ENCODE measurements around the gene TPX2. TPM values are rescaled to one million over a fixed set of nuclear protein-coding genes. Genes with fewer than 3 reads are reported as not detected.

TPX2 gene
- total and polyA plus RNA-seq, 7 experiments from 2014 or later: 0.09 to 84.3 (median 0.30) TPM; not detected in 1

GRCh38 chr20:31819083-31819784, 80.1 kb downstream of the TPX2 start, which contains the start of gene MYLK2:
MYLK2 (plus strand) TSS chr20:31819356; CDS start chr20:31819581, 225 bp downstream.
- no peak within 1 kb of the TSS for H3K4me3 Mint-ChIP-seq
- peaks cover 0 to 9% (median 0%) of the 10 kb centered on the region in 7 donors for H3K4me1 Mint-ChIP-seq
- H3K36me3 ChIP-seq (ENCODE audit: control insufficient read depth in 2 of 3, insufficient read depth in 3 of 3, low read length in 3 of 3): no peaks in the 10 kb centered on the region
- no peak within 1 kb of the TSS for H3K27ac Mint-ChIP-seq
- no peaks in the 10 kb centered on the region for H3K27me3 ChIP-seq (ENCODE audit: control insufficient read depth in 2 of 2, insufficient read depth in 2 of 2, low read length in 2 of 2)
- no peak within 1 kb of the TSS for H3K27ac ChIP-seq (ENCODE audit: low read depth, low read length)
- peaks cover 0 to 4% of the 10 kb centered on the region in 2 donors for H3K4me1 ChIP-seq (ENCODE audit: control insufficient read depth in 2 of 2, insufficient read depth in 2 of 2, low read length in 2 of 2)
- H3K4me3 ChIP-seq (ENCODE audit: low read length): no peak within 1 kb of the TSS
- DNase-seq (no peak), ATAC-seq (no peak)
- intact Hi-C loops (cut with micrococcal nuclease): no loop called here
- peaks cover 0 to 4% (median 0%) of the 10 kb centered on the region in 5 donors for H3K27me3 Mint-ChIP-seq
- no peaks in the 10 kb centered on the region for H3K9me3 ChIP-seq (ENCODE audit: control insufficient read depth in 2 of 3, low read length in 3 of 3)
- no peaks in the 10 kb centered on the region for H3K9me3 Mint-ChIP-seq
- ChIA-PET POLR2A (no interaction called here), CTCF (no interaction called here)
- H3K36me3 Mint-ChIP-seq: no peaks in the 10 kb centered on the region

GRCh38 chr20:31820228-31820627, 81.1 kb downstream of the TPX2 start:
- H3K4me3 ChIP-seq (ENCODE audit: low read length): no peak overlapping the region
- Mint-ChIP-seq H3K27ac (no peak overlapping the region), H3K4me1 (peaks cover 0 to 9% (median 0%) of the 10 kb centered on the region in 7 donors), H3K9me3 (no peaks in the 10 kb centered on the region), H3K4me3 (no peak overlapping the region), H3K27me3 (peaks cover 0 to 4% (median 0%) of the 10 kb centered on the region in 5 donors), H3K36me3 (no peaks in the 10 kb centered on the region)
- POLR2A ChIA-PET: no interaction called here
- no peaks in the 10 kb centered on the region for H3K27me3 ChIP-seq (ENCODE audit: control insufficient read depth in 2 of 2, insufficient read depth in 2 of 2, low read length in 2 of 2)
- H3K27ac ChIP-seq (ENCODE audit: low read depth, low read length): no peak overlapping the region
- CTCF ChIA-PET: no interaction called here
- DNase-seq: no peak
- H3K36me3 ChIP-seq (ENCODE audit: control insufficient read depth in 2 of 3, insufficient read depth in 3 of 3, low read length in 3 of 3): no peaks in the 10 kb centered on the region
- no peaks in the 10 kb centered on the region for H3K9me3 ChIP-seq (ENCODE audit: control insufficient read depth in 2 of 3, low read length in 3 of 3)
- ATAC-seq: no peak
- peaks cover 0 to 4% of the 10 kb centered on the region in 2 donors for H3K4me1 ChIP-seq (ENCODE audit: control insufficient read depth in 2 of 2, insufficient read depth in 2 of 2, low read length in 2 of 2)
- intact Hi-C loops (cut with micrococcal nuclease): no loop called here

GRCh38 chr20:31821427-31821826, 82.3 kb downstream of the TPX2 start:
- intact Hi-C loops (cut with micrococcal nuclease): no loop called here
- POLR2A ChIA-PET: no interaction called here

GRCh38 chr20:31822421-31823330, 83.6 kb downstream of the TPX2 start:
- Mint-ChIP-seq H3K36me3 (no peaks in the 10 kb centered on the region), H3K4me3 (peak overlapping the region in 5 of 10 donors; percentile 27 to 47 (median 30)), H3K27me3 (peaks cover 0 to 4% (median 0%) of the 10 kb centered on the region in 5 donors), H3K9me3 (no peaks in the 10 kb centered on the region), H3K27ac (peak overlapping the region in 2 of 9 donors; percentile 47 to 59), H3K4me1 (peaks cover 0 to 9% (median 0%) of the 10 kb centered on the region in 7 donors)
- Histone ChIP-seq H3K9me3 (ENCODE audit: control insufficient read depth in 2 of 3, low read length in 3 of 3) (no peaks in the 10 kb centered on the region), H3K4me3 (ENCODE audit: low read length) (no peak overlapping the region), H3K27ac (ENCODE audit: low read depth, low read length) (no peak overlapping the region), H3K27me3 (ENCODE audit: control insufficient read depth in 2 of 2, insufficient read depth in 2 of 2, low read length in 2 of 2) (no peaks in the 10 kb centered on the region), H3K36me3 (ENCODE audit: control insufficient read depth in 2 of 3, insufficient read depth in 3 of 3, low read length in 3 of 3) (no peaks in the 10 kb centered on the region), H3K4me1 (ENCODE audit: control insufficient read depth in 2 of 2, insufficient read depth in 2 of 2, low read length in 2 of 2) (peaks cover 0 to 4% of the 10 kb centered on the region in 2 donors)
- peak; percentile 40 to 80 (median 73) for DNase-seq
- intact Hi-C loops (cut with micrococcal nuclease): loop anchor here (1.0 kb wide), 5 partner anchors 24 to 831 kb away; partner anchors contain the start of gene PDRG1 (in 2 of the 2)
- ChIA-PET CTCF (interaction anchor here (0.6 to 3.4 kb wide), 8 partner anchors 25 to 956 kb away, joined by 3 to 35 read pairs (median 4); partner anchors contain the start of gene PDRG1), POLR2A (no interaction called here)
- ATAC-seq: peak; percentile 91

More at GRCh38 chr20:31821427-31821826, 82.3 kb downstream of the TPX2 start:
- Mint-ChIP-seq H3K9me3 (no peaks in the 10 kb centered on the region), H3K36me3 (no peaks in the 10 kb centered on the region), H3K27ac (no peak overlapping the region), H3K27me3 (peaks cover 0 to 4% (median 0%) of the 10 kb centered on the region in 5 donors), H3K4me3 (peak overlapping the region in 1 of 10 donors; percentile 53), H3K4me1 (peaks cover 0 to 9% (median 0%) of the 10 kb centered on the region in 7 donors)
- Histone ChIP-seq H3K27ac (ENCODE audit: low read depth, low read length) (no peak overlapping the region), H3K4me1 (ENCODE audit: control insufficient read depth in 2 of 2, insufficient read depth in 2 of 2, low read length in 2 of 2) (peaks cover 0 to 4% of the 10 kb centered on the region in 2 donors), H3K27me3 (ENCODE audit: control insufficient read depth in 2 of 2, insufficient read depth in 2 of 2, low read length in 2 of 2) (no peaks in the 10 kb centered on the region), H3K36me3 (ENCODE audit: control insufficient read depth in 2 of 3, insufficient read depth in 3 of 3, low read length in 3 of 3) (no peaks in the 10 kb centered on the region), H3K4me3 (ENCODE audit: low read length) (no peak overlapping the region), H3K9me3 (ENCODE audit: control insufficient read depth in 2 of 3, low read length in 3 of 3) (no peaks in the 10 kb centered on the region)
- no peak for ATAC-seq
- CTCF ChIA-PET: no interaction called here
- no peak for DNase-seq

- ATAC-seq: no peak
- Mint-ChIP-seq H3K27ac (peak overlapping the region in 1 of 9 donors; percentile 76), H3K4me3 (peak overlapping the region in 1 of 10 donors; percentile 28), H3K36me3 (no peaks in the 10 kb centered on the region), H3K27me3 (peaks cover 0 to 4% (median 0%) of the 10 kb centered on the region in 5 donors), H3K9me3 (no peaks in the 10 kb centered on the region), H3K4me1 (peaks cover 0 to 9% (median 0%) of the 10 kb centered on the region in 7 donors)
- Histone ChIP-seq H3K4me1 (ENCODE audit: control insufficient read depth in 2 of 2, insufficient read depth in 2 of 2, low read length in 2 of 2) (peaks cover 0 to 4% of the 10 kb centered on the region in 2 donors), H3K27me3 (ENCODE audit: control insufficient read depth in 2 of 2, insufficient read depth in 2 of 2, low read length in 2 of 2) (no peaks in the 10 kb centered on the region), H3K4me3 (ENCODE audit: low read length) (no peak overlapping the region), H3K27ac (ENCODE audit: low read depth, low read length) (no peak overlapping the region), H3K9me3 (ENCODE audit: control insufficient read depth in 2 of 3, low read length in 3 of 3) (no peaks in the 10 kb centered on the region), H3K36me3 (ENCODE audit: control insufficient read depth in 2 of 3, insufficient read depth in 3 of 3, low read length in 3 of 3) (no peaks in the 10 kb centered on the region)
- intact Hi-C loops (cut with micrococcal nuclease): loop anchor here (1.0 kb wide), 3 partner anchors 129 to 830 kb away; partner anchors contain the start of gene PDRG1 (in 2 of the 2)
- POLR2A ChIA-PET: no interaction called here
- CTCF ChIA-PET: interaction anchor here (0.6 to 3.4 kb wide), 8 partner anchors 24 to 955 kb away, joined by 3 to 35 read pairs (median 4); partner anchors contain the start of gene PDRG1
- no peak for DNase-seq
Observed at GRCh38 chr20:31823360-31824124, 84.5 kb downstream of the TPX2 start.

GRCh38 chr20:31824125-31824485, 85.0 kb downstream of the TPX2 start:
- ATAC-seq (no peak), DNase-seq (no peak)
- H3K27ac ChIP-seq (ENCODE audit: low read depth, low read length): no peak overlapping the region
- peaks cover 0 to 9% (median 0%) of the 10 kb centered on the region in 7 donors for H3K4me1 Mint-ChIP-seq
- CTCF ChIA-PET: interaction anchor here (1.2 to 3.4 kb wide), 3 partner anchors 127 to 267 kb away, joined by 3 to 35 read pairs (median 4); partner anchors contain the start of gene PDRG1
- no peaks in the 10 kb centered on the region for H3K9me3 ChIP-seq (ENCODE audit: control insufficient read depth in 2 of 3, low read length in 3 of 3)
- H3K36me3 Mint-ChIP-seq: no peaks in the 10 kb centered on the region
- POLR2A ChIA-PET: no interaction called here
- no peak overlapping the region for H3K4me3 ChIP-seq (ENCODE audit: low read length)
- no peaks in the 10 kb centered on the region for H3K36me3 ChIP-seq (ENCODE audit: control insufficient read depth in 2 of 3, insufficient read depth in 3 of 3, low read length in 3 of 3)
- peaks cover 0 to 4% (median 0%) of the 10 kb centered on the region in 5 donors for H3K27me3 Mint-ChIP-seq
- peaks cover 0 to 4% of the 10 kb centered on the region in 2 donors for H3K4me1 ChIP-seq (ENCODE audit: control insufficient read depth in 2 of 2, insufficient read depth in 2 of 2, low read length in 2 of 2)
- no peak overlapping the region for H3K4me3 Mint-ChIP-seq
- H3K9me3 Mint-ChIP-seq: no peaks in the 10 kb centered on the region
- no peaks in the 10 kb centered on the region for H3K27me3 ChIP-seq (ENCODE audit: control insufficient read depth in 2 of 2, insufficient read depth in 2 of 2, low read length in 2 of 2)
- H3K27ac Mint-ChIP-seq: peak overlapping the region in 1 of 9 donors; percentile 76
- intact Hi-C loops (cut with micrococcal nuclease): no loop called here
